Activated CD4-positive, alpha-beta T cell treated with anti-CD3 and anti-CD28 coated beads for 36 hours (primary cell): ENCODE results near the gene TEX19. TPM values are rescaled to one million over a fixed set of nuclear protein-coding genes. Genes with fewer than 3 reads are reported as not detected.

Experiments
- ATAC-seq: fragments of 200-7000 bp; cut with Tn5 transposase; one replicate; pipeline ENCODE4 v1.10.0; 2021; ENCODE audit warnings: mild to moderate bottlenecking, moderate library complexity
- CTCF ChIA-PET: fragments of 350-600 bp; sonication (Branson Sonifier 250); formaldehyde crosslinking; loops from one replicate; lab custom pipeline; 2021; ENCODE audit warnings: antibody characterized with exemption; lab: Charles Lee
- POLR2A ChIA-PET: fragments of 350-600 bp; sonication (Branson Sonifier 250); formaldehyde crosslinking; loops from one replicate; lab custom pipeline; 2021; ENCODE audit warnings: antibody characterized with exemption, inconsistent platforms; lab: Charles Lee
- DNase-seq: peaks from one replicate; pipeline ENCODE4 v3.0.0-alpha.2; 2020
- H3K27ac Mint-ChIP-seq: one replicate; pipeline ENCODE4 v1.8.0; 2021; ENCODE audit warnings: mixed read lengths
- H3K27me3 Mint-ChIP-seq: one replicate; pipeline ENCODE4 v1.8.0; 2021; ENCODE audit warnings: mixed read lengths
- H3K36me3 Mint-ChIP-seq: one replicate; pipeline ENCODE4 v1.8.0; 2021; ENCODE audit warnings: low read depth, mixed read lengths
- H3K4me1 Mint-ChIP-seq: one replicate; pipeline ENCODE4 v1.8.0; 2021; ENCODE audit warnings: mixed read lengths
- H3K4me3 Mint-ChIP-seq: one replicate; pipeline ENCODE4 v1.8.0; 2021; ENCODE audit warnings: mild to moderate bottlenecking, moderate library complexity, mixed read lengths
- H3K9me3 Mint-ChIP-seq: one replicate; pipeline ENCODE4 v1.8.0; 2021; ENCODE audit warnings: low read depth, mixed read lengths
- intact Hi-C, 2 experiments: fragments of 100-400 bp; cut with DNase I in 1 of 2; cut with micrococcal nuclease in 1 of 2; formaldehyde crosslinking; loops; one replicate each; pipeline versions ENCODE4 v1.14.2 to v1.15.1; 2022 to 2024; cut with DNase I, micrococcal nuclease
- total RNA-seq, 2 experiments: library from RNA; stranded (reverse); gene quantifications; one replicate each; pipeline ENCODE4 v1.2.3, GENCODE V29; 2021

Gene TEX19
- total RNA-seq, 2 experiments from 2014 or later = not detected

DNA sequence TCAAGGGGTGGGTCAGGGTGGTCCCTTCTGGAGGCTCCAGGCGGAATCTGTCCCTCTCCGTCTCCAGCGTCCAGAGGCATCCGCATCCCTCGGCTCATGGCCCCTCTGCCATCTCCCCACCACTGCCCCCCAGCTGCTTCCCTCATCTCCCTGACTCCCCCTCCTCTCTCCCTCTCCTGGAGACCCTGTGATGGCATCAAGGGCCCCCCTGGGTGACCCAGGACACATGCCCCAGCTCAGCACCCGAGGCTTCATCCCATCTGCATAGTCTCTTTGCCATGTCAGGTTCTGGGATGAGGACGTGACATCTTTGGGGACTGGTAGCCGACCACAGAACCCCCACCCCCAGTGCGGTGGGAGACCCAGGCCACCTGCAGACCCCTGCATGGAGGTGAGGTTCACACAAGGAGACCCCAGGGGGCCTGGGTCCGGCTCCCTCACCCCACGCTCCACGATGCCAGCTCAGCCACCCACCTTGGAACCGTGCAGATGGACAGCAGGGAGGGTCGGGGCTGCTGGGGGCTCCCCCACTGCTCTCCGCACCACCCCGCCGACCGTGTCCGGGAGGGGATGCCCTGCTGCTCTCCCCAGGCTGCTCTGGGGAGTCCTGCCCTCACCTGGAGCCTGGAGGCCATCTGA lies 29.2 kb upstream of the TEX19 start:
- DNase-seq = no peak
- no peaks in the 10 kb centered on the region for H3K9me3 Mint-ChIP-seq
- ChIA-PET POLR2A (no interaction called here), CTCF (interaction anchor here (0.6 kb wide), 1 partner anchor 63 kb away, joined by 3 read pairs; no protein-coding TSS in a partner anchor)
- intact Hi-C loops = loop anchor here in 1 of 2 experiments (10.0 kb wide), 1 partner anchor 295 kb away; the partner anchor contains the start of genes DCXR and RAC3
- H3K4me3 Mint-ChIP-seq = no peak overlapping the region
- ATAC-seq = no peak
- no peak overlapping the region for H3K27ac Mint-ChIP-seq
- H3K36me3 Mint-ChIP-seq = peaks cover 5% of the 10 kb centered on the region
- H3K27me3 Mint-ChIP-seq = peaks cover 4% of the 10 kb centered on the region
- H3K4me1 Mint-ChIP-seq = peaks cover 17% of the 10 kb centered on the region

- DNase-seq (peak; percentile 48), ATAC-seq (no peak)
- Mint-ChIP-seq H3K27ac (no peak overlapping the region), H3K27me3 (peaks cover 4% of the 10 kb centered on the region), H3K4me3 (no peak overlapping the region), H3K4me1 (peaks cover 21% of the 10 kb centered on the region), H3K36me3 (no peaks in the 10 kb centered on the region), H3K9me3 (no peaks in the 10 kb centered on the region)
- intact Hi-C loops = no loop called here
- ChIA-PET CTCF (interaction anchor here (0.6 to 1.0 kb wide), 2 partner anchors 13 to 64 kb away, joined by 3 to 6 read pairs; partner anchors contain the start of gene CD7), POLR2A (interaction anchor here (0.6 to 0.7 kb wide), 2 partner anchors 8 to 34 kb away, joined by 3 read pairs; no protein-coding TSS in a partner anchor)
Observed at GRCh38 chr17:82330322-82331239, 28.5 kb upstream of the TEX19 start.

- Mint-ChIP-seq H3K36me3 (no peaks in the 10 kb centered on the region), H3K9me3 (no peaks in the 10 kb centered on the region), H3K4me1 (peaks cover 27% of the 10 kb centered on the region), H3K27ac (no peak overlapping the region), H3K4me3 (no peak overlapping the region), H3K27me3 (peaks cover 4% of the 10 kb centered on the region)
- intact Hi-C loops = no loop called here
- POLR2A ChIA-PET = interaction anchor here (0.7 kb wide), 1 partner anchor 35 kb away, joined by 3 read pairs; no protein-coding TSS in a partner anchor
- DNase-seq = no peak
- CTCF ChIA-PET = interaction anchor here (1.0 kb wide), 1 partner anchor 14 kb away, joined by 6 read pairs; the partner anchor contains the start of gene CD7
- no peak for ATAC-seq
Observed at GRCh38 chr17:82331345-82331939, 27.6 kb upstream of the TEX19 start.

DNA sequence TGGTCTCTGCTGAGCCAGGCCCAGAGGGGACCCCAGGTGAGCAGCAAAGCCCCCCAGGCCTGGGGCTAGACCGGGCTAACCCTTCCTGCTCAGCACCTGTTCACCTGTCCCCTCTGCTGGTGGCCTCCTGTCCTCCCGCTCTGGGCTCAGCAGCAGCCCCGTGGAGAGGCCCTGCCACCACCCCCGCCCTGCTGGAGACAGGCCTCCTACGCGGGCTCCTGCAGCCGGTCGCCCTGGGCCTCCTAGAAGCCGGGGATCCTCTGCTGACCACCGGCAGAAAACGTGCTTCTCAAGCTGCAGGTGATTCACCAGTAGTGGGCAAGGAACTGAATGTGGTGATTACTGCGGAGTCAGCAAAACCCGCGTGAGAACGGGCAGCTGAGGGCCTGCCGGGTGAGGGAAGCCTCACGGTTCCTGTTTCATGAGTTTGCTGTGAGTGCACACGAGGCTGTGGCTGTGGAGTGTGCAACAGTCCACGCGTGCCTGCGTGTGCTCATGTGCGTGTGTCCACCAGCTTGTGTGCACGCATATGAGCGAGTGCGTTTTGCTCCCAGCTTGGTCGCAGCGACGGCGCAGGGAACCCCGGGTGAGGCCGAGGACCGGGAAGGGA lies 26.3 kb upstream of the TEX19 start:
- Mint-ChIP-seq H3K4me1 (peaks cover 29% of the 10 kb centered on the region), H3K36me3 (no peaks in the 10 kb centered on the region), H3K27me3 (peaks cover 4% of the 10 kb centered on the region), H3K4me3 (peak overlapping the region; percentile 67), H3K27ac (peak overlapping the region; percentile 60), H3K9me3 (no peaks in the 10 kb centered on the region)
- DNase-seq = peak; percentile 57
- ChIA-PET POLR2A (interaction anchor here (0.8 to 1.9 kb wide), 2 partner anchors 11 to 35 kb away, joined by 4 to 6 read pairs; no protein-coding TSS in a partner anchor), CTCF (interaction anchor here (1.2 to 2.4 kb wide), 3 partner anchors 11 to 96 kb away, joined by 3 to 11 read pairs (median 3); no protein-coding TSS in a partner anchor)
- intact Hi-C loops = no loop called here
- peak; percentile 28 for ATAC-seq

- peak; percentile 50 for ATAC-seq
- H3K27ac Mint-ChIP-seq = peak within 1 kb of the TSS; percentile 86
- ChIA-PET CTCF (interaction anchor here (0.9 to 2.4 kb wide), 4 partner anchors 12 to 97 kb away, joined by 3 to 11 read pairs (median 3); no protein-coding TSS in a partner anchor), POLR2A (interaction anchor here (0.8 to 1.9 kb wide), 3 partner anchors 12 to 37 kb away, joined by 3 to 6 read pairs (median 4); no protein-coding TSS in a partner anchor)
- H3K27me3 Mint-ChIP-seq = peaks cover 4% of the 10 kb centered on the region
- H3K4me3 Mint-ChIP-seq = peak within 1 kb of the TSS; percentile 72
- intact Hi-C loops = no loop called here
- H3K36me3 Mint-ChIP-seq = no peaks in the 10 kb centered on the region
- peaks cover 30% of the 10 kb centered on the region for H3K4me1 Mint-ChIP-seq
- no peak for DNase-seq
- no peaks in the 10 kb centered on the region for H3K9me3 Mint-ChIP-seq
Observed at GRCh38 chr17:82333279-82334171, 25.5 kb upstream of the TEX19 start, which contains the start of gene SECTM1. TSS of gene SECTM1 (minus strand) at chr17:82333766. CDS start at chr17:82327240, 6,526 bp downstream.

DNA sequence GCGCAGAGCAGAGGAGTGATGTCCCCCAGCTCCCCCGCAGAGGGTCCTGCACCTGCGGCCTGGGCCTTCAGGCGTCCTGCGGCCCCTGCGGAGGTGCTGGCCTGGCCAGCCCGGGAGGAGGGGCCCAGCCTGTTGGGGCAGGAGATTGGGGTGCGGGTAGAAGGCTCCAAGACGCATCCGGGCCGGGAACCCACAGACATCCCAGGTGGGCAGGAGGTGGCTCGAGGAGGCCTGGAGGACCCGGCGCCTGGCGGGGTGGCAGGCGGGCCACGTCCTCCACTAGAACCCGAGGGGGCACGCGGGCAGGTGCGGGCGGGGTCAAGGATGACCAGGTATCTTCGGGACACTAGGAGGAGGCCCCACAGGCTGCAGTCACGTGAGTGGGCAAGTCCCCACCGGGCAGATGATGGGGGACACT lies 24.8 kb upstream of the TEX19 start:
- ChIA-PET POLR2A (interaction anchor here (0.9 to 1.9 kb wide), 2 partner anchors 13 to 38 kb away, joined by 3 to 6 read pairs; no protein-coding TSS in a partner anchor), CTCF (interaction anchor here (0.9 to 2.4 kb wide), 5 partner anchors 12 to 98 kb away, joined by 3 to 11 read pairs (median 3); no protein-coding TSS in a partner anchor)
- intact Hi-C loops = no loop called here
- H3K4me3 Mint-ChIP-seq = peak overlapping the region; percentile 72
- peaks cover 4% of the 10 kb centered on the region for H3K27me3 Mint-ChIP-seq
- ATAC-seq (no peak), DNase-seq (no peak)
- peak overlapping the region; percentile 86 for H3K27ac Mint-ChIP-seq
- no peaks in the 10 kb centered on the region for H3K36me3 Mint-ChIP-seq
- H3K9me3 Mint-ChIP-seq = no peaks in the 10 kb centered on the region
- peaks cover 35% of the 10 kb centered on the region for H3K4me1 Mint-ChIP-seq

- Mint-ChIP-seq H3K4me1 (peaks cover 38% of the 10 kb centered on the region), H3K36me3 (no peaks in the 10 kb centered on the region), H3K4me3 (peak overlapping the region; percentile 72), H3K9me3 (no peaks in the 10 kb centered on the region), H3K27ac (peak overlapping the region; percentile 86), H3K27me3 (peaks cover 4% of the 10 kb centered on the region)
- intact Hi-C loops = no loop called here
- CTCF ChIA-PET = interaction anchor here (1.1 kb wide), 1 partner anchor 14 kb away, joined by 3 read pairs; no protein-coding TSS in a partner anchor
- no peak for ATAC-seq
- no peak for DNase-seq
- POLR2A ChIA-PET = interaction anchor here (0.9 kb wide), 1 partner anchor 38 kb away, joined by 3 read pairs; no protein-coding TSS in a partner anchor
Observed at GRCh38 chr17:82334622-82335394, 24.2 kb upstream of the TEX19 start.

- Mint-ChIP-seq H3K27ac (no peak overlapping the region), H3K27me3 (no peaks in the 10 kb centered on the region), H3K4me3 (no peak overlapping the region), H3K36me3 (no peaks in the 10 kb centered on the region), H3K4me1 (peaks cover 32% of the 10 kb centered on the region), H3K9me3 (no peaks in the 10 kb centered on the region)
- ChIA-PET CTCF (interaction anchor here (0.6 to 1.4 kb wide), 5 partner anchors 11 to 103 kb away, joined by 3 to 4 read pairs (median 3); no protein-coding TSS in a partner anchor), POLR2A (no interaction called here)
- DNase-seq = peak; percentile 17
- intact Hi-C loops = no loop called here
- no peak for ATAC-seq
Observed at GRCh38 chr17:82338858-82339633, 20.0 kb upstream of the TEX19 start.
